ENCODE measurements around the gene ZCWPW1. TPM values are rescaled to one million over a fixed set of nuclear protein-coding genes. Genes with fewer than 3 reads are reported as not detected.

Gene ZCWPW1
- total RNA-seq, 2 donors from 2014 or later: 1.6 to 3.3 TPM

DNA sequence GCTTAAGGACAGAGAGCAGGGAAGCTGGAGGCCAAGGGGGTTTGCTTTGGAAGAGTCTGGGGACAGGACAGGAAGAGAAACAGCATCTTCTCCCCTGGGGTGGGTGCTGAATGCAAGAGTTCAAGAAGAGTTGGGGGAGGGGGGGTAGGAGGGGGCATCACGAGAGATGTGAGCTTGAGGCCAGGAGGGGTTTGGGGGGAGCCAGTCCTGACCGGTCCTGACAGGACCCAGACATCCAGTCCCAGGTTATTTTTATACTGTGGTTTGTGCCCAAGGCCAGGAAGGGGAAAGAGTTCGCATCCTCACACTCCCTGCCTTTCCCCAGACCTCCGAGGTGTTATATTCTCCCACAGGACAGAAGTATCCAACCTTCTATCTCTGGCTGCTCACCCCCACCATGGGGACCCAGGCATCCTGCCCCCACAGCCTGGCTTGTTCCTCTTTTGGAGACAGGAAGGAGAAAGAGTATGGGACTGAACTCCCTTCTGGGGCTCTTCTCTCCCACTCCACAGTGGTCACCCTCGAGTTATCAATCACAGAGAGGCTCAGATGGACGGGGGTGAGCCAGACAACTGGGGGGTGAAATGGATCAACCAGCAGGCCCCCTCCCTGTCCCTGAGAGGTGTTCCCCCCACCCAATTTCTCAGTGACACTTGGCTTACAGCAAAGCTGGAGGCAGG, 47.7 kb upstream of the ZCWPW1 start:
- DNase-seq (no peak), ATAC-seq (no peak)
- no peak for TF ChIP-seq POLR2A (IDR thresholded peaks at IDR 0.05)
- TF ChIP-seq, protein P1, sequence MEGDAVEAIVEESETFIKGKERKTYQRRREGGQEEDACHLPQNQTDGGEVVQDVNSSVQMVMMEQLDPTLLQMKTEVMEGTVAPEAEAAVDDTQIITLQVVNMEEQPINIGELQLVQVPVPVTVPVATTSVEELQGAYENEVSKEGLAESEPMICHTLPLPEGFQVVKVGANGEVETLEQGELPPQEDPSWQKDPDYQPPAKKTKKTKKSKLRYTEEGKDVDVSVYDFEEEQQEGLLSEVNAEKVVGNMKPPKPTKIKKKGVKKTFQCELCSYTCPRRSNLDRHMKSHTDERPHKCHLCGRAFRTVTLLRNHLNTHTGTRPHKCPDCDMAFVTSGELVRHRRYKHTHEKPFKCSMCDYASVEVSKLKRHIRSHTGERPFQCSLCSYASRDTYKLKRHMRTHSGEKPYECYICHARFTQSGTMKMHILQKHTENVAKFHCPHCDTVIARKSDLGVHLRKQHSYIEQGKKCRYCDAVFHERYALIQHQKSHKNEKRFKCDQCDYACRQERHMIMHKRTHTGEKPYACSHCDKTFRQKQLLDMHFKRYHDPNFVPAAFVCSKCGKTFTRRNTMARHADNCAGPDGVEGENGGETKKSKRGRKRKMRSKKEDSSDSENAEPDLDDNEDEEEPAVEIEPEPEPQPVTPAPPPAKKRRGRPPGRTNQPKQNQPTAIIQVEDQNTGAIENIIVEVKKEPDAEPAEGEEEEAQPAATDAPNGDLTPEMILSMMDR (IDR thresholded peaks at IDR 0.05): no peak
- H3K4me1 ChIP-seq: peaks cover 43% of the 10 kb centered on the region
- peak overlapping the region in 3 of 4 donors; percentile 10 to 83 (median 38) for H3K27ac ChIP-seq
- 22 to 26% methylated on average over 6 of the region's 6 CpGs for whole genome bisulfite sequencing, 2 donors
- no peaks in the 10 kb centered on the region for H3K27me3 ChIP-seq
- H3K9me3 ChIP-seq: no peaks in the 10 kb centered on the region
- H3K36me3 ChIP-seq (replicated peaks in 1 of 2; ENCODE audit: insufficient read depth in 1 of 2, low read depth in 2 of 2): no peaks in the 10 kb centered on the region
- intact Hi-C loops (cut with DNase I): loop anchor here (10.0 kb wide), 1 partner anchor 209 kb away; no protein-coding TSS in a partner anchor
- H3K4me3 ChIP-seq: no peak overlapping the region

GRCh38 chr7:100475549-100475948, 47.0 kb upstream of the ZCWPW1 start:
- Histone ChIP-seq H3K36me3 (replicated peaks in 1 of 2; ENCODE audit: insufficient read depth in 1 of 2, low read depth in 2 of 2) (no peaks in the 10 kb centered on the region), H3K4me3 (no peak overlapping the region), H3K4me1 (peaks cover 43% of the 10 kb centered on the region), H3K27me3 (no peaks in the 10 kb centered on the region), H3K9me3 (no peaks in the 10 kb centered on the region), H3K27ac (peak overlapping the region in 3 of 4 donors; percentile 10 to 38 (median 12))
- no peak for TF ChIP-seq POLR2A (IDR thresholded peaks at IDR 0.05)
- TF ChIP-seq, protein P1 (IDR thresholded peaks at IDR 0.05): no peak
- 35 to 57% methylated on average over 8 to 9 of the region's 9 CpGs for whole genome bisulfite sequencing, 2 donors
- no peak for DNase-seq
- intact Hi-C loops (cut with DNase I): loop anchor here (10.0 kb wide), 1 partner anchor 209 kb away; no protein-coding TSS in a partner anchor
- ATAC-seq: no peak

GRCh38 chr7:100472854-100473499, 44.5 kb upstream of the ZCWPW1 start:
- Histone ChIP-seq H3K27me3 (no peaks in the 10 kb centered on the region), H3K4me3 (no peak overlapping the region), H3K9me3 (no peaks in the 10 kb centered on the region), H3K27ac (peak overlapping the region in 2 of 4 donors; percentile 0 to 45), H3K36me3 (replicated peaks in 1 of 2; ENCODE audit: insufficient read depth in 1 of 2, low read depth in 2 of 2) (no peaks in the 10 kb centered on the region), H3K4me1 (peaks cover 53% of the 10 kb centered on the region)
- WGBS, 2 donors: 66 to 72% methylated on average over 14 of the region's 14 CpGs
- no peak for ATAC-seq
- TF ChIP-seq, protein P1 (IDR thresholded peaks at IDR 0.05): no peak
- TF ChIP-seq POLR2A (IDR thresholded peaks at IDR 0.05): no peak
- intact Hi-C loops (cut with DNase I): loop anchor here (10.0 kb wide), 1 partner anchor 212 kb away; no protein-coding TSS in a partner anchor
- peak in 1 of 4 donors; percentile 26 for DNase-seq

DNA sequence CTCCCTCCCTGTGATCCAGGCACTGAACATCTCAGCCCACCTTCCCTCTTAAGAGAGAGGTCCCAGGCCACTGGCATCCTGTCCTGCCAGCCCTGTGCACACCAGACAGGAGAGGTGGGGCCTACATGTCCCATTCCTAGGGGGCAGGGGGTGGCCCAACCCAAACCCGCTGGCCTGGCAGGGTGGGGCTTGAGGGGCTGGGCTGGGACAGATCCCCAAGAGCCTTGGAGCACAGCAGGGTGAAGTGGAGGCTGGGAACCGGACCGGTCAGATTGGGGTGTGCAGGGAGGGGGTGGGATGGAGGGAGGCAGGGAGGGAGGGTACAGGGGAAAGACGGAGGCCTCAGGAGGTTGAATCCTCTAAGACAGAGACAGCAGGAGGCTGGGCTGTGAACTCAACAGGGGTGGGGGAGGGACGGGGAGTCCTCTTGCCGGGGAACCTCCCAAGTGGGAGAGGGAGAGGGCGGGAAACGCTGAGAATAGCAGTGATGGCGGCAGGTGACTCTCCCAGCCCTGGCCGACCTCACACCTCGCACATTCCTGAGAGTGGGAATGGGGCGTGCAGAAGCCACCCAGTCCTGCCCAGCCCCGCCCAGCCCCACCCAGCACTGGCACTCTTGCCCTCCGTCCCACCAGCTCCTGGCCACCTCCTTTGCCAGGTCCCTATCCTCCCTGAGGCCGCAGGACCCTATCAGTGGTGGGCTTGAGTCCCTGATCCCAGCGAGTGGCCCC, 43.8 kb upstream of the ZCWPW1 start:
- DNase-seq (no peak), ATAC-seq (no peak)
- peak overlapping the region in 2 of 4 donors; percentile 21 to 45 for H3K27ac ChIP-seq
- TF ChIP-seq, protein P1 (IDR thresholded peaks at IDR 0.05): no peak
- TF ChIP-seq POLR2A (IDR thresholded peaks at IDR 0.05): no peak
- 76 to 82% methylated on average over 13 to 16 of the region's 16 CpGs for WGBS, 2 donors
- H3K27me3 ChIP-seq: no peaks in the 10 kb centered on the region
- intact Hi-C loops (cut with DNase I): loop anchor here (10.0 kb wide), 1 partner anchor 213 kb away; no protein-coding TSS in a partner anchor
- H3K36me3 ChIP-seq (replicated peaks in 1 of 2; ENCODE audit: insufficient read depth in 1 of 2, low read depth in 2 of 2): no peaks in the 10 kb centered on the region
- H3K4me3 ChIP-seq: no peak overlapping the region
- H3K4me1 ChIP-seq: peaks cover 50% of the 10 kb centered on the region
- H3K9me3 ChIP-seq: no peaks in the 10 kb centered on the region
